NCI-H1092 treated with DMSO at 0.1 percent for 48 hours (cell line): Measurements from ENCODE around the gene ABCA8.
"Not testable (repeated sequence)": the region's sequence is repeated elsewhere in the genome, so short reads cannot be mapped to it uniquely, and the experiment has no call there.

Source experiments
- DNase-seq: peaks from one replicate; lab custom pipeline; 2025; lab: John Stamatoyannopoulos, UW

Gene ABCA8

GRCh38 chr17:68955181-68955841, at the start of gene ABCA8:
Gene ABCA8, minus strand, starts transcription at chr17:68955392. Its CDS starts 13,358 bp downstream, at chr17:68942034.
- no peak for DNase-seq

GRCh38 chr17:69004759-69005158, 49.6 kb upstream of the ABCA8 start:
- not testable (repeated sequence) for DNase-seq

- DNase-seq, result not testable (repeated sequence)
These were observed 44.6 kb upstream of the ABCA8 start for GRCh38 chr17:68999743-69000142.

GRCh38 chr17:68993112-68993511, 37.9 kb upstream of the ABCA8 start:
- no peak for DNase-seq

- no peak for DNase-seq
These were observed 32.8 kb upstream of the ABCA8 start for GRCh38 chr17:68987966-68988365.

- no peak for DNase-seq
These were observed 26.1 kb upstream of the ABCA8 start for GRCh38 chr17:68981288-68981687.

GRCh38 chr17:68973098-68973846, 18.1 kb upstream of the ABCA8 start:
- no peak for DNase-seq

- peak; percentile 4 for DNase-seq
These were observed 17.0 kb upstream of the ABCA8 start for GRCh38 chr17:68972119-68972704.

GRCh38 chr17:68969101-68969500, 13.9 kb upstream of the ABCA8 start:
- no peak for DNase-seq

- DNase-seq, result no peak
These were observed 8.8 kb upstream of the ABCA8 start for GRCh38 chr17:68963958-68964357.

- no peak for DNase-seq
These were observed 6.2 kb upstream of the ABCA8 start for GRCh38 chr17:68961214-68961882.

- DNase-seq, result not testable (repeated sequence)
These were observed 3.9 kb upstream of the ABCA8 start for GRCh38 chr17:68959117-68959516.

GRCh38 chr17:68957944-68958343, 2.8 kb upstream of the ABCA8 start:
- no peak for DNase-seq

- no peak for DNase-seq
These were observed 871 bp downstream of the ABCA8 start for GRCh38 chr17:68954146-68954896.

GRCh38 chr17:68953340-68953997, 1.7 kb downstream of the ABCA8 start:
- DNase-seq, result no peak

- DNase-seq, result no peak
These were observed 4.5 kb downstream of the ABCA8 start for GRCh38 chr17:68950725-68951124.

GRCh38 chr17:68947868-68948267, 7.3 kb downstream of the ABCA8 start:
- DNase-seq, result not testable (repeated sequence)

GRCh38 chr17:68944435-68945035, 10.7 kb downstream of the ABCA8 start:
- no peak for DNase-seq

GRCh38 chr17:68943812-68944182, 11.4 kb downstream of the ABCA8 start:
- DNase-seq, result not testable (repeated sequence)

GRCh38 chr17:68943123-68943811, 11.9 kb downstream of the ABCA8 start:
- DNase-seq, result no peak
